Measurements from ENCODE around the gene NFATC1.

Gene NFATC1

GRCh38 chr18:79459946-79460480 is 64.3 kb downstream of the NFATC1 start:
- H3K27ac ChIP-seq, result no peak overlapping the region
- TF ChIP-seq ZFX (IDR thresholded peaks at IDR 0.05) (no peak), CTCF (conservative IDR thresholded peaks at IDR 0.05) (no peak)

GRCh38 chr18:79460481-79461300 is 65.0 kb downstream of the NFATC1 start:
- TF ChIP-seq CTCF (conservative IDR thresholded peaks at IDR 0.05), result no peak
- no peak for TF ChIP-seq ZFX (IDR thresholded peaks at IDR 0.05)
- H3K27ac ChIP-seq, result no peak overlapping the region

GRCh38 chr18:79461627-79462026 is 65.9 kb downstream of the NFATC1 start:
- no peak overlapping the region for H3K27ac ChIP-seq

GRCh38 chr18:79463424-79463960 is 67.8 kb downstream of the NFATC1 start:
- H3K27ac ChIP-seq, result no peak overlapping the region
- TF ChIP-seq CTCF (conservative IDR thresholded peaks at IDR 0.05), result no peak
- TF ChIP-seq ZFX (IDR thresholded peaks at IDR 0.05), result no peak

More at GRCh38 chr18:79461627-79462026, 65.9 kb downstream of the NFATC1 start:
- TF ChIP-seq ZFX (IDR thresholded peaks at IDR 0.05) (no peak), CTCF (conservative IDR thresholded peaks at IDR 0.05) (no peak)

- TF ChIP-seq CTCF (conservative IDR thresholded peaks at IDR 0.05) (no peak), ZFX (IDR thresholded peaks at IDR 0.05) (no peak)
- H3K27ac ChIP-seq, result no peak overlapping the region
Measured at GRCh38 chr18:79465392-79465991, 69.8 kb downstream of the NFATC1 start.

GRCh38 chr18:79466591-79466990 is 70.9 kb downstream of the NFATC1 start:
- H3K27ac ChIP-seq, result no peak overlapping the region
- TF ChIP-seq ZFX (IDR thresholded peaks at IDR 0.05) (no peak), CTCF (conservative IDR thresholded peaks at IDR 0.05) (no peak)

GRCh38 chr18:79467126-79467525 is 71.4 kb downstream of the NFATC1 start:
- no peak overlapping the region for H3K27ac ChIP-seq
- TF ChIP-seq ZFX (IDR thresholded peaks at IDR 0.05) (no peak), CTCF (conservative IDR thresholded peaks at IDR 0.05) (no peak)

Measured in C4-2B (cell line).